HG02870 (cell line): Measurements from ENCODE around the gene PHF11.

Experiments used
- ATAC-seq: cut with Tn5 transposase; IDR thresholded peaks from one replicate; pipeline ENCODE4 v1.9.1; 2021; ENCODE audit warnings: mild to moderate bottlenecking, moderate library complexity; ENCODE audit not compliant: unreplicated experiment

PHF11 gene

DNA sequence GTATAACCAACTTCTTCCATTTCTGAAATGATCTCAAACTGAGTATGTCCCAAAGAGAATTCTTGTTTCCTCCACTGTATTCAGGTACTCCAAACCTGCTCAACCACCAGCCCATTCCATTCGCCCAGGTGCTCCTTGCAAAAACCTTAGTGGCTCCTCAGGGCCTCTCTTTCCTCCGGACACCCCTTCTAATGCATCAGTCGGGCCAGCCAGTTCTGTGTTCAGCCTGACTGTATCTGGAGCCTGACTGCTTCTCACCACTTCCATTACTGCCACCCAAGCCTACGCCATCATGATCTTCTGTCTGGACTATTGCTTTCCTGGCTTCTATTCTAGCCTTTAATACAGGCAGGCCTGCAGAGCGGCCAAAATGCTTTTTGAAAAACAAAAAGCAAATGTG lies 1.5 kb downstream of the PHF11 start:
- no peak for ATAC-seq

DNA sequence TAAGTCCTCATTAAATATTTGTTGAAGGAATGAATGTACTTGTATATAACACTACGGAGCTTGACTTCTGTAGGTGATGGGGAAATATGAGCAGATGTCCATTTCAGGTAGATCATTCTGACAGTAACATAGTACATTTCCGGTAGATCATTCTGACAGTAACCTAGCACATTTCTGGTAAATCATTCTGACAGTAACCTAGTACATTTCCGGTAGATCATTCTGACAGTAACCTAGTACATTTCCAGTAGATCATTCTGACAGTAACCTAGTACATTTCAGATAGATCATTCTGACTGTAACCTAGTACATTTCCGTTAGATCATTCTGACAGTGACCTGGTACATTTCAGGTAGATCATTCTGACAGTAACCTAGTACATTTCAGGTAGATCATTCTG lies 2.5 kb downstream of the PHF11 start:
- ATAC-seq, result no peak

DNA sequence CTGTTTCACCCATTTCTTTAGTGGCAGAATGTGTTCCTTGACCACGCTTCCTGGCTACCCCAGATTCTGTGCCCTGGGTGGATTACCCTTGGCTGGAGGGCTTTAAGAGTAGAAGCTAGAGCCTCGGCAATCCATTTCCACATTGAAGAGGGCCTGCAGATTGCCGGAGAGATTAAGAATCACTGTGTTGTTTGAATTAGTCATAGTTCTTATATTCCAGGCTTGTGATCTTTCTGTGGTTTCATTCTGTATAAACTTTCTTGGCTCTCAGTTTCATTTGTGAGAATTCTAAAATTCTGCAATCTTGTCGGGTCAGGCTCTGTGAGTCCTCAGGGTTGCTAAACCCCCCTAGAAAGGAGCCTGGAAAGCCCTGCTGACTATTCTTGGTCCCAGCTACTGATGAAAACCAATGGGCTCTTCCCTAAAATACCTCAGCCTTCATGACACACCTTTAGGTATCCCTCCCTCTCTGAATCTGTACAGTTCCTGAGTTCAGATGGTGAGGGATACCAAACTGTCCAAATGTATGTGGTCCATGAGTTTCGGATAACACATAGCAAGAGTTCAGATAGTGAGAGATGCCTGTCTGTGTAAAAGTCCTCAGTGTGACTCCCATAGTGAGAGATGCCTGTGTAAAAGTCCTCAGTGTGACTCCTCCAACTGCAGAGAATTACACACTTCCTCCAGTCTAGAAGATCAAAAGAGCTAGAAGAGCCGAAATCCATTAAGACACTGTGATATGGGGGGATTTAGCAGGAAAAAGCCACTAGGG lies 4.3 kb downstream of the PHF11 start:
- ATAC-seq, result no peak

DNA sequence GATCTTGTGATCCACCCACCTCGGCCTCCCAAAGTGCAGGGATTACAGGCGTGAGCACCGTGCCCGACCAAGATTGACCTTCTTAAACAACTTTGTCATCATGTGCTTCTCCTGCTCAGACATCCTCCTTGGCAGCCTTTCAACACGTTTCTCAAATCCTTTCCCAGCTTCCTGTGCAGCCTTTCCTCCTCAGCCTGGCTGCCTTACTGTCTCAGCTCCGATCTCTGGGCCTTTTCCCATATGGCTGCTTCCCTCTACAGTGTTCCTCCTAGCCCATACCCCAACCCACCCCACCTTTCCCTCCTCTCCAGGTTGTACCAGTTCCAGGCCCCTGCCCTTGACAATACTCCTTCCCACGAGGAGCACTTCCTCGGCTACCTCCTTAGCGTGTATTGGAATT lies 7.2 kb downstream of the PHF11 start:
- ATAC-seq, result no peak

DNA sequence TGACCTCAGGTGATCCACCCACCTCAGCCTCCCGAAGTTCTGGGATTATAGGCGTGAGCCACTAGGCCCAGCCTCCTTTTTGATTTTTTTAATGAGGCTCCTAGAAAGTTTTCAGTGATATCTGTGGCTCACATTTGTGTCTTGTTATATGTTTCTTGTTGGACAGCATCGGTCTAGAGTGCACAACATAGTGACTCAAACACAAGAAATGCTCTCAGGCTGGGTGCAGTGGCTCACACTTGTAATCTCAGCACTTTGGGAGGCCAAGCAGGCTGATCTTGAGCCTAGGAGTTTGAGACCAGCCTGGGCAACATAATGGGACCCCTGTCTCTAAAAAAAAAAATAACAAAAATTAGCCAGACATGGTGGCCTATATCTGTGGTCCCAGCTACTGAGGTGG lies 8.2 kb downstream of the PHF11 start:
- ATAC-seq, result no peak

DNA sequence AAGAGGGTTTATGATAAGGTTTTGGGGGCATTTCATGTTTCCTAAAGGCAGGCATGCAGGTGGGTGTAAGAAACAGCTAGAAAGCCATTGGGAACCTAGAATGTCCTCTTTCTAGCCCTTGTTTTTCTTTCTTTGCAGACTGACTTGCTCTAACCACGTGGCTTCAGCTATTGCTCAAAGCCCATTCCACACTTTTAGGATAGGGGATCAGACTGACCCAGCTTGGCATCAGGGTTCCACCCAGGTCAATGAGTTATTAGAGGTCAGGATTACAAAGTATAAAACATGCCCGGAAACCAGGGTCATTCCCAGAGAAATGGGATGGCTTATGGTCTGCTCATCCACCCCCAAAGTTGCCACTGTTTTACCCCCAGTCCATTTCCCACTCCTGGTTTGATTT lies 16.8 kb downstream of the PHF11 start:
- no peak for ATAC-seq

DNA sequence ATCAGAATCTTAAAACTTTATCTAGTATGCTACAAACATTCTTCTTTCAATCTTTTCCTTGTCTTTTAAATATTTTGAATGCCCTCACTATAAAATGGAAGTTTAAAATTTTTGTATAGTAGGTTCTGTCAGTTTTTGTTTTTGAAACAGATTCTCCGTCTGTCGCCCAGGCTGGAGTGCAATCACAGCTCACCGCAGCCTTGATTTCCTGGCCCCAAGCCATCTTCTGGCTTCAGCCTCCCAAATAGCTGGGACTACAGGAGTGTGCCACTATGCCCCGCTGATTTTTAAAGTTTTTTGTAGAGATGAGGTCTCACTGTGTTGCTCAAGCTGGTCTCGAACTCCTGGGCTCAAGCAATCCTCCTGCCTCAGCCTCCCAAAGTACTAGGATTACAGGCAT lies 20.7 kb downstream of the PHF11 start:
- ATAC-seq, result no peak

DNA sequence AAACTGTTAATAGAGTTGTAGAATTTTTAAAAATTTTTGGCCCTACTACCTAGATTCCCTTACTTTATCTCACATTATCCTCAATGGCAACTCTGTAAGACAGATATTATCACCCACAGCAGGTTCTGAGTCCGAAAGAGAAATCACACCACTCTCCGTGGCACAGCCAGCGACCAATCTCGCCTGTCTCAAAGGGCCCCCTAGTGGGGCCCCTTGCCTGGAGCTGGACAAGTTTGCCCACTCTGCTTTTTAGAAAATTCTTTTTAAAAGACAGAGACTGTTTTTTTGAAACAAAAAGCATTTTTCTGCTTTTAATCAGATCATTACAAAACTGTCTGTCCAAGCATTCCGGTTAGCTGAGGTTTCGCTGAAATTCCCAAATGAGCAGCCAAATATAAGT lies 21.7 kb downstream of the PHF11 start:
- ATAC-seq, result no peak

DNA sequence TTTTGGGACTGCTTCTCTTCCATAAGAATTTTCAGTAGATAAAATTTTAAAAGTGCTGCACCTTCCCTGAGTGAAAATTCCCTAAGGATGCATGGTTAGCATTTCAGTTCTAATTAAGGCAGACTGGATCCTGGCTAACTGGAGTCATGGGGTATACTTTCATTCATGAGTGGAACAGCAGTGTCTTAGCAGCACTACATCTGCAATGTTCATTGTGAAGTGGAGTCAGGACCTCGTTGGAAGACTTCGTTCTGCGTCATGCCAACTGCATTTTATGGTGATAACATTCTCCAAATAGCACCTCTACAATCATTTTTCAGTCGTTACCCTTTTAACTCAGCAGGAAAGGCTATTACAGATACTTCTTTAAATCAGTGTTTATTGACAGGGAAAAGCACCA lies 25.5 kb downstream of the PHF11 start:
- ATAC-seq, result no peak

DNA sequence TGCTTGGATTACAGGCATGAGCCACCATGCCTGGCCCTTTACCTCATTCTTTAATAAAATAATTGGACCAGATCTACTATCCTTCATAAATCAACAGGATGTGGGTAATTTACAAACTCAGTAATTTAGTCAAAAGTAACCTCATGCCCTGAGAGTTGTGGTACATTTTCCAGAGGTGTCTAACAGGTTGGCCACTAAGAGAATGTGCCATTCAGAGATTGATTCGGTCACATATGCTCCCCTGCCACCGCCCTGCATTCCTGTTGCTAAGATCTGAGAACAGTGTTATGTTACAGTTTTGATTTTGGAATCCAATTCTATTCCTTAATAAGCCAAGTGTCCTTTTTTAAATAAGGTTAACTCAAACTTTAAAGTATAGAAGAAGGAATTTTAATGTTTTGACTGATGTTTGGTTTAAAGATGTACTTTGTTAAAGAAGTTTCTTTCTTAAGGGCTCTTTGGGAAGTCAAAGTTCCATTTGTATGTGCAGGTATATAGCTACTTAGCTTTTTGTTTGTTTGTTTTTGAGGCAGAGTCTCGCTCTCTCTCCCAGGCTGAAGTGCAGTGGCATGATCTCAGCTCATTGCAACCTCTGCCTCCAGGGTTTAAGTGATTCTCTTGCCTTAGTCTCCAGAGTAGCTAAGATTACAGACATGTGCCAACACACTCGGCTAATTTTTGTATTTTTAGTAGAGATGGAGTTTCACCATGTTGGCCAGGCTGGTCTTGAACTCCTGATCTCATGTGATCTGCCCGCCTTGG lies 29.2 kb downstream of the PHF11 start:
- no peak for ATAC-seq

DNA sequence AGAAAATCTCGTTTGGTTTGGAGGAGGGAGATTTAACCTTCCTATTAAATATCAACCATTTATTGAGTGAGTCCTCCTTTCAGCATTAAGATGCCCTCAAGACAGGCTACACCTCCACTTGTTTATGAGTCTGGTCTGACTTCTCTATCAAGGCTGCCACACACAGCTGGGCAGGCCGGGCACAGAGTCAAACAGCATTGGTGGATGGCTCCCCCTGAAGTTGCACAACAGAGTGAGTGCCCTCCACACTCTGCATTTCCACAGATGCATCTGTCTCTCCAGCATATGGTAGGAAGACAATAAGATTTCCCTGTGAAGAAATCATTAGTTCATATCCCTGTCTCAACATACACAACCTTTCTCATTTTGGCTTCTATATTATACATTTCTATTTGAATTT lies 31.4 kb downstream of the PHF11 start:
- no peak for ATAC-seq

DNA sequence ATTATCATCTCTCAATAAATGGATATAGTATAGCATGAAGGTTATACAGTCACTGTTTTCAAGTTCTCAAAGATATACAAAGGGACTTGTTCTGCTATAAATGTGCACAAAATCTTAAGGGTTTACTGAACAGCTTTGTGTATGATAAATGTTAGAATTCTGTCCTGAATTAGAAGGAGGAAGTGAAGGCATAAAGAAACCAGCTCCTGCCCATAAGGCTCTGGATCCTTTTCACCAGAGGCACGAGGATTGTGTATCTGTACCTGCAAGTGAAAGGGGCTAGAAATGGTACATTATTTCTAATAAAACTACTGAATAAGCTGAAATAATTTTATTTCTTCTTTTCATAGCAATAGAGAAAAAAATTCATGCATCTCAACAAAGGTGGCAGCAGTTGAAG lies 32.4 kb downstream of the PHF11 start:
- no peak for ATAC-seq

DNA sequence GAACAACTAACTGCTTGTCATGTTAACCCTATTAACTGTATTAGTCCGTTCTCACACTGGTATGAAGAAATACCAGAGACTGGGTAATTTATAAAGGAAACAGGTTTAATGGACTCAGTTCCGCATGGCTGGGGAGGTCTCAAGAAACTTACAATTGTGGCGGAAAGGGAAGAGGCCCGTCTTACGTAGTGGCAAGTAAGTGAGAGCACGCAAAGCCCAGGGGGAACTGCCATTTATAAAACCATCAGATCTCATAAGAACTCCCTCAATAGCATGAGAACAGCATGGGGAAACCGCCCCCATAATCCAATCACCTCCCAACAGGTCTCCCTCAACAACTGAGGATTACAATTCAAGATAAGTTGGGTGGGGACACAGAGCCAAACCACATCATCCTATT lies 34.7 kb downstream of the PHF11 start:
- ATAC-seq, result no peak

DNA sequence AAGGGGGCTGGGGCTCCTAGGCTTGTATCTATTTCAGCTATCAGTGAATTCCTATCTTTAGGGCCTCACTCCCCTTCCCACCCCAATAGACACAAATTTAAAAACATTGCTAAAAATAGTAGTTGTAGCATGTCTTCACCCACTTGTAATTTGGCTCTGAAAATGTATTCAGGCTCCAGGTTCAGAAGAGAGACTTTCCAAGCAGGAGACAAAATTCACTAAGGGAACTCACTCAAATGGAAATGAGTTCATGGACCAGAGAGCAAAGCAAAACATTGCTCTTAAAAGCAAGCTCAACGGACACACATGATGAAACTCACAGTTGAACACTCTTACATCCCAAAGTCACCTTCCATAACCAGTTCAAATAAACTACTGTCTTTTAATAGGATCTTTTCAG lies 36.8 kb downstream of the PHF11 start:
- ATAC-seq, result no peak

DNA sequence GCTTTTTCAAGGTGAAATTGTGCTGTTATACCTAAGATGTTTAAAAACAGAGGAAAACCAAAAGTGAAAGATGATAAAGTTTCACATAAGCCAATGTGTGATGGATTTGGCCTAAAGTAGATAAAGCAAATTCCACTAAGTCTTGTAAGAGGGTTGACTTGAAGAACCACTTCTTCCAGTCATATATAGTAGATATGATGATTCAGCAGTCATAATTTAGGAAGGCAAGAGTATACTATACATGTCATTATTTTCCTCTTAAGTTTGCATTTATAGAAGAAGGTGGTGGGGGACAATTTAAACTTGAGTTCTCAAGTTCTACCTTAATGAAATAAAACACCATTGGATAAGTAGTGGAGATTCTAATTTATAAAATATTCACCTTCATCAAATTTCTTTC lies 37.3 kb downstream of the PHF11 start:
- no peak for ATAC-seq

DNA sequence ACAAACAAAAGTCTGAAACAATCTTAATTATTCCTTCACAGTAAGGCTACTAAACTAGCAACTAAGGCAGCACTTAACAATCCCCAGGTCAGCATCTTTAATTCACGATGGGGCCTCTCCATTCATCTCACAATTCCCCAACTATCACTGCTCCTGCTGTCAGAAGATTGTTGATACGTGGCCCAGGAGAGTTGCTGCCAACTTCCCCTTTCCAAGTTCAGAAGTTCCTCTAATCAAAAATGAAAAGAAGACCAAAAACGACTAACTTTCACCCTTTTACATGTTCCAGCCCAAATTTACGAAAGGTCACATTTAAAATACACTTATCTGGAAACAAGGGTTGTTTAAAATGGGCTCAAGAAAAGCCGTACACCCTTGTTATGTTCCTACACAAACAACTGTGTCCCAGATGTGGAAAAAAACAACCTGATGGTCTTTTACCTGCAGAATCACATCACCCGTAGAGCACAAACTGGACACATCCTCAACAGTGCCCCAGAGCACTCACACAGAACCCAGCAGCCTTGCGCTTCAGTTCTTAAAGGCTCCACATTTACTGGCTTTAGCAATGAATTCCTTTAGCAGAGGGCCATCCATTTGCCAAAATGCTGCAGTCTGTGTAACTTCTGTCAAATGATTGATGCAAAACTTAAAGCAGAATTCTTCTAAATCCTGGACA lies 38.0 kb downstream of the PHF11 start:
- ATAC-seq, result no peak

DNA sequence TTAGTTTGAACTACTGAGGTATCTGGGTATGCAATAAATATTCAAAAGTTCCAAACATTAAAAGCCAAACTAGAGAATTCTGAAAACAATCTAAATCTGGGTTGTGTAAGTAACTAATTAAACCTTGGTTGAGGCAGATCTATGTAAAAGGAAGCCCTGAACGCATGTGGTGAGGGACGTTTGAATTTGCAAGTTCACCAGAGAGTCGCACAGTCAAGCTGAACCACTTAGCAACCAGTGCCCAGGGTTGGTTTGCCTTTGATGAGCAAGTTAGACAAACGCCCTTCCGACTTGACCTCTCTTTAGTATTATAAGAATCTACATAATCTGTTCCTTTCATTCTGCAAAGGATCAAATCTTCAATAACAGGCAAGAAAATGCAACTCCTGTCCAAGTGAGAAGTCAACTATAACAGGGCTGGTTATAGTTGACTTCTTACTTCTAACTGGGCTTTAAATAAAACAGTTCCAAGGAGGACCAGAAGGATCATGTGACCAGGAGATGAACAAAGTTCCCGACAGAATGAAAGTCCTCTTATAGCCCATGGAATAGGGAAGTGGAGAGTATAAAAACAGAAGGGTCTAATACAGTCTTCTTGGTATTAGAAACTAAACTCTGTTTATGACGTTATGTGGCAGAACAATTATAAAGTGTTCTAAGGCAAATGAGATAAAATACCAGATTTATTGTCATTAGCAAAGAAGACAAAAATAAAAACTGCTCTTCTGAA lies 40.6 kb downstream of the PHF11 start:
- ATAC-seq, result no peak

DNA sequence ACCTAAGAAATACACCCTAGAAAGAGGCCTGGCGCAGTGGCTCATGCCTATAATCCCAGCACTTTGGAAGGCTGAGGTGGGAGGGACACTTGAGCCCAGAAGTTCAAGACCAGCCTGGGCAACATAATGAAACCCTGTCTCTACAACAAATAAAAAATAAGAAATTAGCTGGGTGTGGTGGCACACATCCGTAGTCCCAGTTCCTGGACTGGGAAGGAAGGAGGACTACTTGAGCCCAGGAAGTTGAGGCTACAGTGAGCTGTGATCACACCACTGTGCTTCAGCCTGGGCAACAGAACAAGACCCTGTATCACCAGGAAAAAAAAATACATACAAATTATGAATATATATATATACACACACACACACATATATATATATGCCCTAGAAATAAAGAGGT lies 42.7 kb downstream of the PHF11 start:
- no peak for ATAC-seq

DNA sequence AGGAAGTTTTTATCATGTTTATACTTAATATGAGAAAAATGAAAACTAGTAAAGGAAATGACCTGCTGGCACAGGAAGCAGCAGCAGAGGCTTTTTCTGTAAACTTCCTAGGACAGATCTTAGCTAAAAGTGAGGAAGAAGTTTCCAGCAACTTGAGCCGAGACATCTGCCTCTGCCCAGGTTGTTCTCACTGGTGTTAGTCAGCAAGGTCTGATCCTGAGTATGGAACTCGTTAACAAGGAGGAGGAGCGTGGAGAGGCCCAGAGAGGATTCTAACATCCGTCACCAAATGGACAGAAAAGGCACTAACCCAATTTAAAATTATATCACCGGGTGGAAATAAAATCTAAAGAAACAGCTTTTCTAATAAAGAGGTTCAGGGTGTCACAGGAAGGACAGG lies 43.6 kb downstream of the PHF11 start:
- ATAC-seq, result no peak

DNA sequence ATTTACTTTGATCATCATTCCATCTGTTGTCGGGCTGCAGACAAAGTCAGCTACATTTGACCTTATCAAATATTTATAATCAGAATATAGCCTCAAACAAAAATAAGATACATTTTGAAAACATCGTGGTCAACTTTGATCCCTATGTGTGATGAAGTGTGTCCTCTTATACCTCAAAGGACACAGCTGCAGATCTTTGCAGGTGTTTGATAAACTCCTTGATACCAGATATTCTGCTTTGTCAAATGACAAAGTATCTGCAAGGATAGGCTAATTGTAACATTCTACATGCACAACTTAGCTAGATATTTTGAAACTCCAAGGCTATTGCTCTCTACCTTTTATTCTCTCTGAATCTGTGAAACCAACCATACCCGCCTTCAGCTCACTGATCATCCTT lies 44.0 kb downstream of the PHF11 start:
- ATAC-seq, result no peak

DNA sequence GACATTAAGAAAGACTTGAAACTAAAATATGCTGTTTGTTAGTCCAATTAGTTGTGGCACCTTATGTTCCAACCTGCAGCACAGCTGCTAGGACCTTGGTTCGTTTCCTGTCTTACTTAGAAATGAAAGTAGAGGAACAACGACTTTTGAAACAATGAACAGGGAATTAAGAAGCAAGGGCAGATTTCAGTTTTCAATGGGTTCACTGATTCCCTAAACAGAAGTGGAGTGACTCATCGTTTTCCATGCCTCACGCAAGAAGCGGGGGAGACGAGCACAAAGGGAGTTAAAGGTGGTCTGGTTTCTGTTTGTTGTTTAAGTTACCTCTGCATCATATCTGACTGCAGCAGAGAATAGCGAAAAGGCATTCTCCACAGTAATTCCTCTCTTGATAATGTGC lies 44.8 kb downstream of the PHF11 start:
- ATAC-seq, result no peak
